Cardiac muscle cell (in vitro differentiated cells and primary cell): ENCODE data around the gene PLOD1. TPM values are rescaled to one million over a fixed set of nuclear protein-coding genes. Genes with fewer than 3 reads are reported as not detected.
"Not testable (repeated sequence)": the region's sequence is repeated elsewhere in the genome, so short reads cannot be mapped to it uniquely, and the experiment has no call there.

Source experiments
- DNase-seq, 2 donors: peaks; one replicate each; pipeline versions ENCODE4 v3.0.0 to v3.0.0-alpha.2; 2010 to 2017; ENCODE audit warnings: low read depth in 1 of 2, low spot score in 1 of 2
- H3K27ac ChIP-seq: fragments of 200-600 bp; sonication (generic); 2 replicates; pipeline ENCODE4 v1.5.1; 2016
- H3K27me3 ChIP-seq: fragments of 200-600 bp; sonication (generic); 2 replicates; pipeline ENCODE4 v1.6.0; 2016; ENCODE audit warnings: control low read depth
- H3K36me3 ChIP-seq: fragments of 200-600 bp; sonication (generic); 2 replicates; pipeline ENCODE4 v1.5.1; 2016; ENCODE audit warnings: control low read depth
- H3K4me1 ChIP-seq: fragments of 200-600 bp; sonication (generic); 2 replicates; pipeline ENCODE4 v1.8.1; 2017; ENCODE audit warnings: low read depth, mild to moderate bottlenecking, mixed run types
- H3K4me3 ChIP-seq: fragments of 200-600 bp; sonication (generic); 2 replicates; pipeline ENCODE4 v1.5.1; 2016; ENCODE audit warnings: mild to moderate bottlenecking
- H3K9me3 ChIP-seq: fragments of 200-600 bp; sonication (generic); 2 replicates; pipeline ENCODE4 v1.5.1; 2017; ENCODE audit warnings: low read depth, mild to moderate bottlenecking, control low read depth
- CTCF ChIP-seq: IDR thresholded peaks from 2 replicates; pipeline ENCODE4 v1.5.1; 2012; ENCODE audit warnings: low read depth, mild to moderate bottlenecking, low read length
- polyA plus RNA-seq: library from polyadenylated mRNA; unstranded; fragments of >200 nt; fragmentation: Nextera tagmentation; extraction: Ambion mirVana; gene quantifications from 2 replicates; pipeline ENCODE4 v1.2.1, GENCODE V29; 2016
- total RNA-seq: library from RNA; depleted of rRNA; stranded (reverse); fragments of >200 nt; gene quantifications from 2 replicates; pipeline ENCODE4 v1.2.3, GENCODE V29; 2016

PLOD1 gene
- total and polyA plus RNA-seq, 2 experiments from 2014 or later, result 149 to 185 TPM

GRCh38 chr1:11935057-11935412 lies 518 bp downstream of the PLOD1 start:
- DNase-seq, result no peak
- TF ChIP-seq CTCF, result no peak
- H3K4me1 ChIP-seq, result peaks cover 20% of the 10 kb centered on the region
- no peaks in the 10 kb centered on the region for H3K36me3 ChIP-seq
- H3K27me3 ChIP-seq, result no peaks in the 10 kb centered on the region
- H3K27ac ChIP-seq, result peak overlapping the region; percentile 98
- peak overlapping the region; percentile 45 for H3K4me3 ChIP-seq
- H3K9me3 ChIP-seq, result no peaks in the 10 kb centered on the region

GRCh38 chr1:11935733-11936132 lies 1.2 kb downstream of the PLOD1 start:
- H3K27me3 ChIP-seq, H3K36me3 ChIP-seq, H3K27ac ChIP-seq, DNase-seq, H3K4me3 ChIP-seq, H3K9me3 ChIP-seq: not testable (repeated sequence)
- peaks cover 14% of the 10 kb centered on the region for H3K4me1 ChIP-seq

- Histone ChIP-seq H3K27ac (peak overlapping the region; percentile 21), H3K27me3 (no peaks in the 10 kb centered on the region), H3K9me3 (no peaks in the 10 kb centered on the region), H3K4me3 (no peak overlapping the region), H3K4me1 (peaks cover 14% of the 10 kb centered on the region), H3K36me3 (no peaks in the 10 kb centered on the region)
- no peak for TF ChIP-seq CTCF
- DNase-seq, result peak in 1 of 2 donors; percentile 32
These were observed 4.4 kb downstream of the PLOD1 start for GRCh38 chr1:11938722-11939526.

- H3K36me3 ChIP-seq, H3K27me3 ChIP-seq, H3K27ac ChIP-seq, H3K9me3 ChIP-seq, DNase-seq, H3K4me3 ChIP-seq: not testable (repeated sequence)
- H3K4me1 ChIP-seq, result peaks cover 19% of the 10 kb centered on the region
These were observed 5.3 kb downstream of the PLOD1 start for GRCh38 chr1:11939794-11940193.

- Histone ChIP-seq H3K4me3 (no peak overlapping the region), H3K4me1 (peaks cover 17% of the 10 kb centered on the region), H3K36me3 (no peaks in the 10 kb centered on the region), H3K27me3 (no peaks in the 10 kb centered on the region), H3K9me3 (no peaks in the 10 kb centered on the region), H3K27ac (peak overlapping the region; percentile 11)
- DNase-seq, result peak in 1 of 2 donors; percentile 19
- TF ChIP-seq CTCF, result no peak
These were observed 5.9 kb downstream of the PLOD1 start for GRCh38 chr1:11940260-11940921.

- Histone ChIP-seq H3K9me3 (no peaks in the 10 kb centered on the region), H3K27ac (no peak overlapping the region), H3K4me1 (peaks cover 16% of the 10 kb centered on the region), H3K36me3 (no peaks in the 10 kb centered on the region), H3K4me3 (no peak overlapping the region), H3K27me3 (no peaks in the 10 kb centered on the region)
- no peak for DNase-seq
- TF ChIP-seq CTCF, result no peak
These were observed 7.8 kb downstream of the PLOD1 start for GRCh38 chr1:11942280-11942679.
